ENCODE data around the gene SPCS1.

Gene SPCS1

GRCh38 chr3:52690560-52690959, 15.3 kb upstream of the SPCS1 start:
- Mint-ChIP-seq H3K36me3 (ENCODE audit: low read depth) (peaks cover 82% of the 10 kb centered on the region), H3K4me1 (peaks cover 9% of the 10 kb centered on the region), H3K27ac (no peak overlapping the region), H3K9me3 (no peaks in the 10 kb centered on the region), H3K27me3 (ENCODE audit: low read depth) (no peaks in the 10 kb centered on the region), H3K4me3 (peak overlapping the region in 2 of 3 experiments; percentile 17 to 24)
- TF ChIP-seq CTCF (IDR thresholded peaks at IDR 0.05; ENCODE audit: unreplicated experiment in 3 of 3): no peak

DNA sequence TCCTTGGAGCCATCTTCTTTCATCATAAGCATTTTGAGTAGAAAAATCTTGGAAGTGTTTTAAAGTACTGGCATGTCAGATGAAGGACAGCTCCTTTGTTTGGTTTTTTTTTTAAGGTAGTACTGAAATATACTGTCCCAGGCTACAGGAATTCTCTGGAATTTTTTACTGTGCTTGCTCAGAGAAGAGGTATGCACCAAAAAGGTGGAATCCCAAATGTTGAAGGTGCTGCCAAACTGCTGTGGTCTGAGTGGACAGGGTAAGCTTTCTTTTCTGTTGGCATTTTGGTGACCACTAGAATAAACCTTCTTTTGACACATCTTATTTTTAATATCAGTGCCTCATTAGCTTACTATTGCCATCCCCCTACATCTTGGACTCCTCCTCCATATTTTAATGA, 12.8 kb upstream of the SPCS1 start:
- H3K4me1 Mint-ChIP-seq: no peaks in the 10 kb centered on the region
- H3K36me3 Mint-ChIP-seq (ENCODE audit: low read depth): peaks cover 80% of the 10 kb centered on the region
- no peak overlapping the region for H3K27ac Mint-ChIP-seq
- no peak for TF ChIP-seq CTCF (IDR thresholded peaks at IDR 0.05; ENCODE audit: unreplicated experiment in 3 of 3)
- no peaks in the 10 kb centered on the region for H3K9me3 Mint-ChIP-seq
- no peak overlapping the region for H3K4me3 Mint-ChIP-seq
- no peaks in the 10 kb centered on the region for H3K27me3 Mint-ChIP-seq (ENCODE audit: low read depth)

DNA sequence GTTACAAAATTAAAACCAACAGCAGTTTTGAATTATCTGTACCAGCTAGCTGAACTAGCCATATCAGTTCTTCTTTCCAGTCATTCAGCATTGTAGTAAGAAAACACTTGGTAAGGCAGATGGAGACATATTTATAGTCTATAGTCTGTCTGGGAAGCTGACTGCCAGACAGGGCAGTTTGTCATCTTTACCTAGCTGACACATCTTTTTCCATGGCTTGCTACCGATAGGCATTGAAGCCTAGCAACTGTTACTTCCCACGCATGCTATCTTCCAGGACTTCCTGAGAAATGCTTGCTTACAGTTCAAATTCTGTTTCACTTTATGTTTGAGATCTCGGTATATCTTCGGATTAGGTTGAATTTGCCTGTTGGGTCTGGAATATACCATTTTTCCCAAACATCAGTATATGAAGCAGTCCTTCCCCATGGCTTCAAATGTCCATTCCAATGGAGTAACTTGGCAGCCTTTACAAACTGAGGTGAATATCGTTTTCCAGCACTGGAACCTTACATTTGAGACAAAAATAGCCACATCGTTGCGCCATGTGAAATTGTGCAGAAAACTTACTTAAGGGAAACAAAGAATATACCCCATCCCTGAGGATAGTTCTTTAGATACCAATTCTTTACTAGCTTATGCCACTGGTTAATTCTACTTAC, 11.2 kb upstream of the SPCS1 start:
- no peaks in the 10 kb centered on the region for H3K9me3 Mint-ChIP-seq
- no peak overlapping the region for H3K4me3 Mint-ChIP-seq
- H3K4me1 Mint-ChIP-seq: peaks cover 2% of the 10 kb centered on the region
- peaks cover 67% of the 10 kb centered on the region for H3K36me3 Mint-ChIP-seq (ENCODE audit: low read depth)
- H3K27me3 Mint-ChIP-seq (ENCODE audit: low read depth): no peaks in the 10 kb centered on the region
- no peak overlapping the region for H3K27ac Mint-ChIP-seq
- no peak for TF ChIP-seq CTCF (IDR thresholded peaks at IDR 0.05; ENCODE audit: unreplicated experiment in 3 of 3)

DNA sequence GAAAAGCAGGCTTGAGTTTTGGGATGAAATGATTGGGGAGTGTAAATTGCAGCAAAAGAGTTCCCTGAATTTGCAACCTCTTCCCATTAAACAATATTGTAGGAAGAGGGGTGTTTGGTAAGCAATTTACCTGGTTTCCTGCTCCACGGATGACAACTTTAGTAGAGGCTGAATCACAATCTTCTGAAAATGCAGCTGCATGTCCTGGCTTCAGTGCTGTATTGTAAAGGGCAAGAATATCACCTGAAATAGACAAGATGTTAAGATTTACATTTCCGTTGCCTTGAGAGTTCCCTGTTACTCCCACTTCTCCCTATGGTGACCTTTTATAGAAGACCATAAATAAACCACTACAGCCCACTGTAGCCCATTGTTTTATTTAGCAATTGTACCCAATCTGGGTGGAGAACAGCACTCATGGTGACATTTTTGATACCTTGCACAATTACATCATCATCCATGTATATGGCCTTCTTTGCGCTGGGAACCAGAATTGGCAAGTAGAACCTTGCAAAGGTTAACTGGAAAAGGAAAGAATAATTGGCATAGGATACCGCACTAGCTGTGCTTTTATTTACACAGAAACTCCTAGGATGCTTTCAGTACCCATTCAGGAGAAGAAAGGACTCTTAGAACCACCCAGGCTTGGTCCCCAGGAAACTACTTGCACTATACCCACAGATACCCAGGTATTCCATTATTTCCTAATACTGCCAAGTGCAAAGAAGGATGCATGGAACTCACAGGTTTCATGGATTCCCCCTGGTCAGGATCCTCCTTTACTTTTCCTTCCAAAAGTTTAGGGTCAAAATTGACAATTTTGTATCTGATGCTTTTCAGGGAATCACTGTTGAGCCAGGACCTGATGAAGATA, 9.9 kb upstream of the SPCS1 start:
- H3K36me3 Mint-ChIP-seq (ENCODE audit: low read depth): peaks cover 57% of the 10 kb centered on the region
- H3K9me3 Mint-ChIP-seq: no peaks in the 10 kb centered on the region

DNA sequence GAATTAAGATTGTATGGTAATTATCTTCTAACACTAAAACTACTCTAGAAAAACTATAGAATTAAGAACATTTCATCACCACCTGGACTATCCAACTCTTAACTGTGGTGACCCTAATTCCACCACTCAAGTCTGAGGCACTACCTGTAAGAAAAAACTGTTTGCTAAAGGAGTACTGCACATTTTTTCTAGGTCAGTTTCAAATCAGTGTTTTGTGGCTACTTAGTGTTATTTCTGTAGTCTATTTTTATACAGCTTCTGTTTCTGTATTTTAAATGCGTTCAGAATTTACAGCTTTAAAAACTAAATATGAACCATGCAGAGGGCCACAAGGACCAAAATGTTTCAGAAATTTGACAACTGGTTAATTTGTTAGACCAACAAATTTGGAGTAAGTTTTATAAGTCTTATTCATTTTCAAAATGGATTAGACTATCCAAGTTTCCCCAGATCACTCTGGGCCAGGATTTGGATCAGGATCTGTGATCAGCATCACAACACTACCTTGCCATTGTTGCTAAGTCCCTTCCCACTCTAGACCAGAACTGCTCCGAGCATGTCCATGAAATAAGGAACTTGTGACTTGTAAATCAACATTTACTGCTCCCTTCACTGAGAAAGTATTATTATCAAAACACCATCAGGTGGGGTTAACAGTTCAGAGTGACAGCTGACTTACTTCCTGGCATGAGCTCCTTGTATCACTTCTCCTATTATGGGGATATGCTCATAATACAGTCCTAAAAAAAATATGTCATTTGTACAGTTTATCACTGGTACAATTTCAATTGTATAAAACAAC, 8.9 kb upstream of the SPCS1 start:
- Mint-ChIP-seq H3K4me1 (peaks cover 6% of the 10 kb centered on the region), H3K9me3 (no peaks in the 10 kb centered on the region), H3K36me3 (ENCODE audit: low read depth) (peaks cover 52% of the 10 kb centered on the region), H3K4me3 (no peak overlapping the region), H3K27ac (no peak overlapping the region), H3K27me3 (ENCODE audit: low read depth) (no peaks in the 10 kb centered on the region)
- TF ChIP-seq CTCF (IDR thresholded peaks at IDR 0.05; ENCODE audit: unreplicated experiment in 3 of 3): no peak

More for the DNA sequence above, 9.9 kb upstream of the SPCS1 start:
- no peak for TF ChIP-seq CTCF (IDR thresholded peaks at IDR 0.05; ENCODE audit: unreplicated experiment in 3 of 3)
- H3K4me1 Mint-ChIP-seq: peaks cover 6% of the 10 kb centered on the region
- H3K27ac Mint-ChIP-seq: no peak overlapping the region
- no peak overlapping the region for H3K4me3 Mint-ChIP-seq
- no peaks in the 10 kb centered on the region for H3K27me3 Mint-ChIP-seq (ENCODE audit: low read depth)
